CD14-positive monocyte (primary cell): Measurements from ENCODE around the gene BMP7. TPM values are rescaled to one million over a fixed set of nuclear protein-coding genes. Genes with fewer than 3 reads are reported as not detected.

ENCODE experiments used
- DNase-seq, 3 donors: peaks; one replicate each; pipeline ENCODE4 v3.0.0-alpha.2; 2011 to 2022
- H2AFZ ChIP-seq: 2 replicates; pipeline ENCODE4 v1.6.0; 2012; ENCODE audit warnings: mild to moderate bottlenecking, low read depth, low read length, inconsistent platforms; ENCODE audit not compliant: insufficient read depth, poor library complexity, severe bottlenecking
- H3K27ac ChIP-seq, 2 donors: 1 replicate in 1 of 2; 2 replicates in 1 of 2; pipeline ENCODE4 v1.5.1; 2012 to 2013; ENCODE audit warnings: low read length in 2 of 2, control low read depth in 1 of 2, inconsistent platforms in 1 of 2, low read depth in 1 of 2, mild to moderate bottlenecking in 1 of 2
- H3K27me3 ChIP-seq, 2 donors: one replicate each; pipeline versions ENCODE4 v1.6.0 to v1.6.1; 2011 to 2013; ENCODE audit warnings: low read length in 2 of 2; ENCODE audit not compliant: control insufficient read depth in 2 of 2, insufficient read depth in 2 of 2
- H3K36me3 ChIP-seq, 2 donors: replicated peaks in 1 of 2; 1 replicate in 1 of 2; 2 replicates in 1 of 2; pipeline versions ENCODE4 v1.5.1 to v1.6.1; 2012 to 2013; ENCODE audit warnings: low read length in 2 of 2, control low read depth in 1 of 2, inconsistent platforms in 1 of 2, mild to moderate bottlenecking in 1 of 2; ENCODE audit not compliant: insufficient read depth in 2 of 2, control insufficient read depth in 1 of 2
- H3K4me1 ChIP-seq, 2 donors: 1 replicate in 1 of 2; 2 replicates in 1 of 2; pipeline versions ENCODE4 v1.5.1 to v1.6.1; 2012 to 2013; ENCODE audit warnings: low read length in 2 of 2, control low read depth in 1 of 2, inconsistent platforms in 1 of 2, mild to moderate bottlenecking in 1 of 2, moderate library complexity in 1 of 2; ENCODE audit not compliant: insufficient read depth in 2 of 2, control insufficient read depth in 1 of 2
- H3K4me2 ChIP-seq: replicated peaks from 2 replicates; pipeline ENCODE3; 2012; ENCODE audit warnings: low read length, moderate library complexity, mild to moderate bottlenecking; ENCODE audit not compliant: poor library complexity, severe bottlenecking; ENCODE audit errors: extremely low read depth
- H3K4me3 ChIP-seq, 3 experiments: fragments of 200-600 bp in 1 of 3; sonication (generic) in 1 of 3; replicated peaks in 1 of 3; 1 replicate in 2 of 3; 2 replicates in 1 of 3; pipeline ENCODE4 v1.5.1; 2011 to 2013; ENCODE audit warnings: low read length in 3 of 3, mild to moderate bottlenecking in 3 of 3, control low read depth in 2 of 3, low read depth in 2 of 3, inconsistent platforms in 1 of 3, moderate library complexity in 1 of 3
- H3K79me2 ChIP-seq: 2 replicates; pipeline ENCODE4 v1.6.0; 2012; ENCODE audit warnings: mild to moderate bottlenecking, control low read depth, inconsistent platforms, low read length, moderate library complexity; ENCODE audit not compliant: insufficient read depth
- H3K9ac ChIP-seq: 2 replicates; pipeline ENCODE4 v1.6.0; 2017; ENCODE audit warnings: low read length, mild to moderate bottlenecking; ENCODE audit not compliant: insufficient read depth, poor library complexity, severe bottlenecking
- H3K9me3 ChIP-seq, 2 donors: replicated peaks in 1 of 2; 1 replicate in 1 of 2; 2 replicates in 1 of 2; pipeline versions ENCODE4 v1.5.1 to v1.6.1; 2012 to 2013; ENCODE audit warnings: low read length in 2 of 2, control low read depth in 1 of 2; ENCODE audit not compliant: control insufficient read depth in 1 of 2, insufficient read depth in 1 of 2
- H4K20me1 ChIP-seq: 2 replicates; pipeline ENCODE4 v1.6.0; 2012; ENCODE audit warnings: mild to moderate bottlenecking, low read length, control low read depth, moderate library complexity; ENCODE audit not compliant: insufficient read depth
- H3K27ac Mint-ChIP-seq, 7 donors: one replicate each; pipeline ENCODE4 v1.8.0; 2020; ENCODE audit warnings: mild to moderate bottlenecking in 7 of 7, mixed read lengths in 7 of 7, moderate library complexity in 6 of 7, inconsistent platforms in 2 of 7
- H3K27me3 Mint-ChIP-seq, 3 donors: one replicate each; pipeline ENCODE4 v1.8.0; 2021 to 2022; ENCODE audit warnings: low read depth in 3 of 3, mild to moderate bottlenecking in 3 of 3, mixed read lengths in 3 of 3, moderate library complexity in 3 of 3, inconsistent platforms in 1 of 3
- H3K36me3 Mint-ChIP-seq, 2 donors: one replicate each; pipeline ENCODE4 v1.8.0; 2020; ENCODE audit warnings: mixed read lengths in 2 of 2, inconsistent platforms in 1 of 2, mild to moderate bottlenecking in 1 of 2
- H3K4me1 Mint-ChIP-seq: one replicate; pipeline ENCODE4 v1.8.0; 2020; ENCODE audit warnings: mild to moderate bottlenecking, mixed read lengths
- H3K4me3 Mint-ChIP-seq, 2 donors: one replicate each; pipeline ENCODE4 v1.8.0; 2020; ENCODE audit warnings: mild to moderate bottlenecking in 2 of 2, mixed read lengths in 2 of 2, moderate library complexity in 1 of 2
- H3K9me3 Mint-ChIP-seq, 7 donors: one replicate each; pipeline ENCODE4 v1.8.0; 2020 to 2022; ENCODE audit warnings: mixed read lengths in 7 of 7, mild to moderate bottlenecking in 6 of 7, moderate library complexity in 6 of 7, inconsistent platforms in 2 of 7
- WGBS: methylation state at CpG from one replicate; pipeline ENCODE4 v1.1.5; 2013; ENCODE audit warnings: missing lambda C conversion rate; ENCODE audit not compliant: insufficient coverage; 5-methylcytosine and 5-hydroxymethylcytosine counted together
- intact Hi-C, 2 donors: fragments of 100-400 bp; cut with micrococcal nuclease; formaldehyde crosslinking; loops; one replicate each; pipeline versions ENCODE4 v1.15.0 to v1.15.1; 2023
- polyA plus RNA-seq, 3 donors: library from polyadenylated mRNA; depleted of rRNA in 1 of 3; unstranded in 2 of 3; stranded (reverse) in 1 of 3; fragments of 300-500 nt in 2 of 3; fragments of >200 nt in 1 of 3; fragmentation: Illumina TruSeq in 2 of 3; gene quantifications; 1 replicate in 2 of 3; 2 replicates in 1 of 3; pipeline ENCODE4 v1.2.3, GENCODE V29; 2012 to 2021
- TF ChIP-seq, protein P1 (sequence below): fragments of 200-600 bp; IDR thresholded peaks from one replicate; pipeline ENCODE4 v1.8.0; 2022; ENCODE audit warnings: antibody characterized with exemption, mild to moderate bottlenecking

The BMP7 gene
- polyA plus RNA-seq, 3 donors = not detected

DNA sequence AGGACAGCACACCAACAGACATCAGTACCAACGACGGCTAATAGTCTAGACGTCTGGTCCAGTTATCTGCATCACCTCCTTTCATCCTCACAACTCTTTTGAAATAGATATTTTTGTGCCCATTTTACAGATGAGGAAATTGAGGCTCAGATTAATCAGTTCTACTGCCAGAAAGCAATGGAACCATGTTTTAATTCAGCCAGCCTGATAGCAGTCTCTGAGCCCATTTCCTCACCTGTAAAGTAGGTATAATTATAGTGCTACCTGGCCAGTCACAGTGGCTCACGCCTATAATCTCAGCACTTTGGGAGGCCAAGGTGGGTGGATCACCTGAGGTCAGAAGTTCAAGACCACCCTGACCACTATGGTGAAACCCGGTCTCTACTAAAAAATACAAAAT lies 9.8 kb upstream of the BMP7 start:
- peaks cover 17 to 21% (median 18%) of the 10 kb centered on the region in 3 donors for H3K27me3 Mint-ChIP-seq
- H4K20me1 ChIP-seq = no peaks in the 10 kb centered on the region

DNA sequence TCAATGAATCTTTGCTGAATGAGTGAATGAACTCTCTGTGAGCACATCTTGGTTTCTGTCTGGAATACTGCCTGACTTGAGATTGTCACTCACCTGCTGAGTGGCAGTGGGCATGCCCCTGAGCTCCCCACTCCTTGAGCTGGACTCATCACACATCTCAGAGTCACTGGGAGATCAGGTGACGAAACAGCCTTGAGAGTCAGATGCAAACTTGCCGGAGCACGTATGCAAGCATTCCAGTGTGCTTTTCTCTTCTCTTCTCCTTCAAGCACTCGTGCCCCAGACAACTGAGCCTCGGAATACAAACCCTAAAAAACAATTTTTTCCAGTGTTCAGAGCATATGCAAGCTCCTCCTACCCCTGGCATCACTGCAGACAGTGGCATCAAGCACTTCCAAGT lies 9.4 kb upstream of the BMP7 start:
- 84% methylated on average over 3 of the region's 5 CpGs for WGBS
- TF ChIP-seq, protein P1, sequence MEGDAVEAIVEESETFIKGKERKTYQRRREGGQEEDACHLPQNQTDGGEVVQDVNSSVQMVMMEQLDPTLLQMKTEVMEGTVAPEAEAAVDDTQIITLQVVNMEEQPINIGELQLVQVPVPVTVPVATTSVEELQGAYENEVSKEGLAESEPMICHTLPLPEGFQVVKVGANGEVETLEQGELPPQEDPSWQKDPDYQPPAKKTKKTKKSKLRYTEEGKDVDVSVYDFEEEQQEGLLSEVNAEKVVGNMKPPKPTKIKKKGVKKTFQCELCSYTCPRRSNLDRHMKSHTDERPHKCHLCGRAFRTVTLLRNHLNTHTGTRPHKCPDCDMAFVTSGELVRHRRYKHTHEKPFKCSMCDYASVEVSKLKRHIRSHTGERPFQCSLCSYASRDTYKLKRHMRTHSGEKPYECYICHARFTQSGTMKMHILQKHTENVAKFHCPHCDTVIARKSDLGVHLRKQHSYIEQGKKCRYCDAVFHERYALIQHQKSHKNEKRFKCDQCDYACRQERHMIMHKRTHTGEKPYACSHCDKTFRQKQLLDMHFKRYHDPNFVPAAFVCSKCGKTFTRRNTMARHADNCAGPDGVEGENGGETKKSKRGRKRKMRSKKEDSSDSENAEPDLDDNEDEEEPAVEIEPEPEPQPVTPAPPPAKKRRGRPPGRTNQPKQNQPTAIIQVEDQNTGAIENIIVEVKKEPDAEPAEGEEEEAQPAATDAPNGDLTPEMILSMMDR = no peak
- no peak overlapping the region for H2AFZ ChIP-seq
- H3K79me2 ChIP-seq = no peaks in the 10 kb centered on the region
- H3K4me2 ChIP-seq = no peak overlapping the region
- no peaks in the 10 kb centered on the region for H3K27me3 ChIP-seq
- Mint-ChIP-seq H3K27me3 (peaks cover 14 to 20% (median 16%) of the 10 kb centered on the region in 3 donors), H3K4me3 (no peak overlapping the region), H3K27ac (no peak overlapping the region), H3K9me3 (peaks cover 0 to 4% (median 0%) of the 10 kb centered on the region in 7 donors), H3K4me1 (no peaks in the 10 kb centered on the region), H3K36me3 (no peaks in the 10 kb centered on the region)
- no peaks in the 10 kb centered on the region for H3K36me3 ChIP-seq
- H3K9me3 ChIP-seq = no peaks in the 10 kb centered on the region
- H4K20me1 ChIP-seq = no peaks in the 10 kb centered on the region
- no peak overlapping the region for H3K27ac ChIP-seq
- DNase-seq = no peak
- no peak overlapping the region for H3K4me3 ChIP-seq
- intact Hi-C loops = no loop called here
- H3K9ac ChIP-seq = no peak overlapping the region
- H3K4me1 ChIP-seq = no peaks in the 10 kb centered on the region

More for the DNA sequence above, 9.8 kb upstream of the BMP7 start:
- TF ChIP-seq, protein P1 = no peak
- no peaks in the 10 kb centered on the region for H3K4me1 ChIP-seq
- H3K9me3 ChIP-seq = no peaks in the 10 kb centered on the region
- H3K9ac ChIP-seq = no peak overlapping the region
- H3K4me3 ChIP-seq = no peak overlapping the region
- no peak overlapping the region for H3K27ac ChIP-seq
- H2AFZ ChIP-seq = no peak overlapping the region
- no peak overlapping the region for H3K4me2 ChIP-seq
- WGBS = no CpG with 5 or more reads among the region's 5 CpGs
- peaks cover 0 to 4% (median 0%) of the 10 kb centered on the region in 7 donors for H3K9me3 Mint-ChIP-seq
- no peaks in the 10 kb centered on the region for H3K4me1 Mint-ChIP-seq
- DNase-seq = no peak
- H3K36me3 ChIP-seq = no peaks in the 10 kb centered on the region
- H3K27me3 ChIP-seq = no peaks in the 10 kb centered on the region
- H3K79me2 ChIP-seq = no peaks in the 10 kb centered on the region
- no peaks in the 10 kb centered on the region for H3K36me3 Mint-ChIP-seq
- H3K27ac Mint-ChIP-seq = no peak overlapping the region
- no peak overlapping the region for H3K4me3 Mint-ChIP-seq
- intact Hi-C loops = no loop called here
